HCT116 (cell line): ENCODE results near the gene RAB9A. TPM values are rescaled to one million over a fixed set of nuclear protein-coding genes. Genes with fewer than 3 reads are reported as not detected.

Experiments
- ATAC-seq: fragments of 200-7000 bp; cut with Tn5 transposase; 2 replicates; pipeline ENCODE4 v1.9.1; 2020; ENCODE audit warnings: mild to moderate bottlenecking, moderate library complexity
- BruUV-seq: library from RNA; stranded (reverse); fragments of 400-500 nt; replicated peaks from 2 replicates; lab custom pipeline; 2021; lab: Mats Ljungman, UMichigan
- CTCF ChIA-PET: fragments of 300-600 bp; sonication (Branson Sonifier 250); formaldehyde crosslinking; loops from one replicate; lab custom pipeline; 2021; ENCODE audit warnings: antibody characterized with exemption; lab: Charles Lee
- POLR2A ChIA-PET: fragments of 300-600, 350-600 bp; sonication (Branson Sonifier 250); formaldehyde crosslinking; loops from one replicate; lab custom pipeline; 2021; ENCODE audit warnings: antibody characterized with exemption; lab: Charles Lee
- RAD21 ChIA-PET, 2 experiments: fragments of 300-600 bp; sonication (Branson Sonifier 250); formaldehyde crosslinking; loops; one replicate each; lab custom pipeline; 2023; ENCODE audit warnings: low total read pairs in 2 of 2; ENCODE audit not compliant: uncharacterized antibody in 2 of 2, unreplicated experiment in 2 of 2, low non-redundant PET in 1 of 2; lab: Charles Lee
- DNase-seq: peaks from one replicate; pipeline ENCODE4 v3.0.0-alpha.2; 2010; ENCODE audit warnings: low read depth, low spot score
- H2AFZ ChIP-seq: fragments of 200-600 bp; shearing (Covaris generic), sonication (generic); 2 replicates; pipeline ENCODE4 v1.6.1; 2017; ENCODE audit warnings: low read depth, mixed run types, mixed read lengths, antibody characterized with exemption, low read length; ENCODE audit not compliant: poor library complexity, severe bottlenecking
- H3K27ac ChIP-seq: 2 replicates; pipeline ENCODE4 v1.5.1; 2012; ENCODE audit warnings: low read depth, low read length
- H3K27me3 ChIP-seq: fragments of 200-600 bp; sonication (generic); 2 replicates; pipeline ENCODE4 v1.6.1; 2016; ENCODE audit warnings: mixed run types, low read length, mixed read lengths; ENCODE audit not compliant: insufficient read depth
- H3K36me3 ChIP-seq, 2 experiments: fragments of 200-500 bp in 1 of 2; fragments of 200-600 bp in 1 of 2; sonication (Bioruptor generic) in 1 of 2; sonication (generic) in 1 of 2; 2 replicates each; pipeline versions ENCODE4 v1.5.1 to v1.6.1; 2014 to 2016; ENCODE audit warnings: low read length in 2 of 2, inconsistent platforms in 1 of 2, mixed read lengths in 1 of 2, mixed run types in 1 of 2; ENCODE audit not compliant: insufficient read depth in 2 of 2, control insufficient read depth in 1 of 2
- H3K4me1 ChIP-seq, 2 experiments: fragments of 200-600 bp in 1 of 2; sonication (generic) in 1 of 2; 2 replicates each; pipeline versions ENCODE4 v1.5.1 to v1.6.1; 2012 to 2017; ENCODE audit warnings: low read length in 2 of 2, inconsistent platforms in 1 of 2, mild to moderate bottlenecking in 1 of 2, mixed read lengths in 1 of 2, mixed run types in 1 of 2, moderate library complexity in 1 of 2; ENCODE audit not compliant: insufficient read depth in 2 of 2, control insufficient read depth in 1 of 2
- H3K4me2 ChIP-seq: fragments of 200-600 bp; sonication (generic); 2 replicates; pipeline ENCODE4 v1.6.1; 2017; ENCODE audit warnings: mixed run types, low read length, mixed read lengths
- H3K4me3 ChIP-seq, 2 experiments: fragments of 200-600 bp in 1 of 2; sonication (generic) in 1 of 2; replicated peaks in 1 of 2; 2 replicates each; pipeline ENCODE4 v1.5.1; 2011 to 2016; ENCODE audit warnings: low read length in 2 of 2, control low read depth in 1 of 2, low read depth in 1 of 2, mild to moderate bottlenecking in 1 of 2, mixed read lengths in 1 of 2, mixed run types in 1 of 2
- H3K79me2 ChIP-seq: fragments of 200-600 bp; sonication (generic); 2 replicates; pipeline ENCODE4 v1.6.1; 2017; ENCODE audit warnings: mild to moderate bottlenecking, mixed run types, low read length, moderate library complexity, mixed read lengths; ENCODE audit not compliant: insufficient read depth
- H3K9ac ChIP-seq: fragments of 200-600 bp; sonication (generic); 2 replicates; pipeline ENCODE4 v1.6.1; 2016; ENCODE audit warnings: low read length, mixed read lengths
- H3K9me2 ChIP-seq: fragments of 200-600 bp; sonication (generic), shearing (Covaris generic); 2 replicates; pipeline ENCODE4 v1.6.1; 2017; ENCODE audit warnings: mixed run types, mild to moderate bottlenecking, moderate library complexity; ENCODE audit not compliant: insufficient read depth
- H3K9me3 ChIP-seq, 2 experiments: fragments of 200-500 bp in 1 of 2; fragments of 200-600 bp in 1 of 2; sonication (Bioruptor generic) in 1 of 2; sonication (generic) in 1 of 2; 2 replicates each; pipeline ENCODE4 v1.6.1; 2014 to 2017; ENCODE audit warnings: low read length in 2 of 2, mixed read lengths in 2 of 2, inconsistent platforms in 1 of 2, low read depth in 1 of 2, mild to moderate bottlenecking in 1 of 2, mixed run types in 1 of 2, moderate library complexity in 1 of 2; ENCODE audit not compliant: control insufficient read depth in 1 of 2, insufficient read depth in 1 of 2
- H4K20me1 ChIP-seq: fragments of 200-600 bp; sonication (generic), shearing (Covaris generic); 2 replicates; pipeline ENCODE4 v1.6.1; 2017; ENCODE audit warnings: mixed run types, mild to moderate bottlenecking, moderate library complexity; ENCODE audit not compliant: insufficient read depth
- CEBPB ChIP-seq: IDR thresholded peaks from 2 replicates; pipeline ENCODE4 v1.6.1; 2012; ENCODE audit warnings: low read depth
- CTCF ChIP-seq, 3 experiments: fragments of 200-600 bp in 1 of 3; sonication (generic) in 1 of 3; IDR thresholded peaks in 2 of 3; conservative IDR thresholded peaks in 1 of 3; 2 replicates each; pipeline ENCODE4 v1.5.1; 2012 to 2017; ENCODE audit warnings: low read depth in 2 of 3, low read length in 2 of 3, antibody characterized with exemption in 1 of 3, borderline replicate concordance in 1 of 3, control low read depth in 1 of 3, mild to moderate bottlenecking in 1 of 3, mixed read lengths in 1 of 3, mixed run types in 1 of 3, moderate library complexity in 1 of 3; ENCODE audit not compliant: insufficient read depth in 1 of 3
- ELF1 ChIP-seq: IDR thresholded peaks from 2 replicates; pipeline ENCODE4 v1.6.1; 2012; ENCODE audit warnings: low read depth, borderline replicate concordance
- POLR2A ChIP-seq: IDR thresholded peaks from 2 replicates; pipeline ENCODE4 v1.7.0; 2011; ENCODE audit warnings: borderline replicate concordance; ENCODE audit not compliant: insufficient read depth, insufficient read length; ENCODE audit errors: extremely low read depth
- RAD21 ChIP-seq: IDR thresholded peaks from 2 replicates; pipeline ENCODE4 v1.6.1; 2012; ENCODE audit warnings: low read depth, mild to moderate bottlenecking
- REST ChIP-seq: IDR thresholded peaks from 2 replicates; pipeline ENCODE4 v1.6.1; 2012; ENCODE audit warnings: low read depth
- SIN3A ChIP-seq: IDR thresholded peaks from 2 replicates; pipeline ENCODE4 v1.6.1; 2012; ENCODE audit warnings: low read depth
- SP1 ChIP-seq: IDR thresholded peaks from 2 replicates; pipeline ENCODE4 v1.6.1; 2012; ENCODE audit warnings: low read depth
- SRF ChIP-seq: IDR thresholded peaks from 2 replicates; pipeline ENCODE4 v1.6.1; 2012; ENCODE audit warnings: low read depth
- YY1 ChIP-seq: IDR thresholded peaks from 2 replicates; pipeline ENCODE4 v1.6.1; 2011; ENCODE audit warnings: low read length, low read depth, moderate library complexity, mild to moderate bottlenecking; ENCODE audit not compliant: insufficient replicate concordance; ENCODE audit errors: extremely low read depth
- ZFX ChIP-seq: fragments of 450-650 bp; IDR thresholded peaks from 2 replicates; pipeline ENCODE4 v1.6.1; 2017
- intact Hi-C: fragments of 100-400 bp; cut with micrococcal nuclease; formaldehyde crosslinking; loops from 2 replicates; pipeline ENCODE4 v1.10.0; 2022
- total RNA-seq: library from RNA; stranded (reverse); gene quantifications from one replicate; pipeline ENCODE4 v1.2.1, GENCODE V29; 2021; ENCODE audit not compliant: unreplicated experiment

RAB9A gene
- total RNA-seq, 1 experiment from 2014 or later = 23.9 TPM

GRCh38 chrX:13750204-13750603, 61.3 kb downstream of the RAB9A start:
- RAD21 ChIA-PET = no interaction called here
- Histone ChIP-seq H3K9ac (no peak overlapping the region), H4K20me1 (no peaks in the 10 kb centered on the region), H3K9me3 (no peaks in the 10 kb centered on the region), H3K4me1 (no peaks in the 10 kb centered on the region), H3K4me3 (no peak overlapping the region), H3K79me2 (no peaks in the 10 kb centered on the region), H3K36me3 (peaks cover 0 to 10% of the 10 kb centered on the region in 2 experiments; a peak in 2 of 4 replicates), H3K4me2 (no peak overlapping the region), H2AFZ (no peak overlapping the region), H3K27ac (no peak overlapping the region), H3K27me3 (no peaks in the 10 kb centered on the region)
- BruUV-seq = no TSS peak
- intact Hi-C loops = loop anchor here (1.0 kb wide), 1 partner anchor 282 kb away; no protein-coding TSS in a partner anchor
- peak; percentile 13 for DNase-seq
- peak; percentile 72 for ATAC-seq
- TF ChIP-seq CTCF (IDR thresholded peaks at IDR 0.05 in 2 of 3, conservative IDR thresholded peaks at IDR 0.05 in 1 of 3; ENCODE audit: borderline replicate concordance in 1 of 3, insufficient read depth in 1 of 3, low read depth in 2 of 3, low read length in 2 of 3) = peak; percentile 22 to 53 (median 48); a peak in 4 of 6 replicates
- TF ChIP-seq ELF1 = no peak
- TF ChIP-seq CEBPB = no peak
- peak; percentile 51 for TF ChIP-seq RAD21
- TF ChIP-seq, all 23 proteins: peak for 2
- ChIA-PET POLR2A (interaction anchor here (1.1 kb wide), 1 partner anchor 279 kb away, joined by 3 read pairs; the partner anchor contains the start of gene GEMIN8), CTCF (interaction anchor here (1.0 to 1.9 kb wide), 4 partner anchors 14 to 281 kb away, joined by 4 to 8 read pairs (median 4); partner anchors contain the start of genes OFD1 and TRAPPC2)
- H3K9me2 ChIP-seq = no peaks in the 10 kb centered on the region

- ChIA-PET POLR2A (interaction anchor here (1.1 kb wide), 1 partner anchor 279 kb away, joined by 3 read pairs; the partner anchor contains the start of gene GEMIN8), CTCF (interaction anchor here (1.0 to 1.9 kb wide), 4 partner anchors 14 to 281 kb away, joined by 4 to 8 read pairs (median 4); partner anchors contain the start of genes OFD1 and TRAPPC2), RAD21 (no interaction called here)
- no peaks in the 10 kb centered on the region for H3K79me2 ChIP-seq
- no peaks in the 10 kb centered on the region for H3K27me3 ChIP-seq
- no peak overlapping the region for H3K27ac ChIP-seq
- H3K9ac ChIP-seq = no peak overlapping the region
- H3K4me2 ChIP-seq = no peak overlapping the region
- no peak overlapping the region for H3K4me3 ChIP-seq
- intact Hi-C loops = loop anchor here (1.0 kb wide), 1 partner anchor 281 kb away; no protein-coding TSS in a partner anchor
- no peaks in the 10 kb centered on the region for H3K9me2 ChIP-seq
- no TSS peak for BruUV-seq
- H3K36me3 ChIP-seq = peaks cover 0 to 10% of the 10 kb centered on the region in 2 experiments; a peak in 2 of 4 replicates
- H2AFZ ChIP-seq = no peak overlapping the region
- ATAC-seq (no peak), DNase-seq (no peak)
- no peaks in the 10 kb centered on the region for H3K4me1 ChIP-seq
- TF ChIP-seq REST (no peak), SIN3A (no peak), POLR2A (no peak), CTCF (IDR thresholded peaks at IDR 0.05 in 2 of 3, conservative IDR thresholded peaks at IDR 0.05 in 1 of 3; ENCODE audit: borderline replicate concordance in 1 of 3, insufficient read depth in 1 of 3, low read depth in 2 of 3, low read length in 2 of 3) (no peak), YY1 (no peak), SP1 (no peak), SRF (no peak), ELF1 (no peak), ZFX (no peak), CEBPB (no peak)
- H4K20me1 ChIP-seq = no peaks in the 10 kb centered on the region
- no peaks in the 10 kb centered on the region for H3K9me3 ChIP-seq
These were observed 61.9 kb downstream of the RAB9A start for GRCh38 chrX:13750812-13751211.
